ENCODE results near the gene HOMER2.
"Not testable (repeated sequence)": the region's sequence is repeated elsewhere in the genome, so short reads cannot be mapped to it uniquely, and the experiment has no call there.

HOMER2 gene

GRCh38 chr15:82946155-82946701 lies 6.3 kb downstream of the HOMER2 start:
- Histone ChIP-seq H3K4me3 (ENCODE audit: low read length in 2 of 2) (no peak overlapping the region), H3K9ac (ENCODE audit: low read depth in 1 of 2, low read length in 2 of 2) (no peak overlapping the region), H3K36me3 (ENCODE audit: control insufficient read depth in 2 of 2, insufficient read depth in 2 of 2, low read length in 2 of 2) (no peaks in the 10 kb centered on the region), H3K27me3 (ENCODE audit: control insufficient read depth in 2 of 2, insufficient read depth in 2 of 2, low read length in 2 of 2) (peaks cover 8 to 10% of the 10 kb centered on the region in 2 donors), H3K4me1 (ENCODE audit: control insufficient read depth in 2 of 2, insufficient read depth in 2 of 2, low read length in 2 of 2) (no peaks in the 10 kb centered on the region), H3K9me3 (ENCODE audit: control insufficient read depth in 2 of 2, low read length in 2 of 2) (no peaks in the 10 kb centered on the region), H3K27ac (ENCODE audit: low read depth in 2 of 2, low read length in 2 of 2) (no peak overlapping the region)

GRCh38 chr15:82945326-82945725 lies 7.2 kb downstream of the HOMER2 start:
- no peaks in the 10 kb centered on the region for H3K9me3 ChIP-seq (ENCODE audit: control insufficient read depth in 2 of 2, low read length in 2 of 2)
- no peak overlapping the region for H3K9ac ChIP-seq (ENCODE audit: low read depth in 1 of 2, low read length in 2 of 2)
- no peak overlapping the region for H3K4me3 ChIP-seq (ENCODE audit: low read length in 2 of 2)
- H3K4me1 ChIP-seq (ENCODE audit: control insufficient read depth in 2 of 2, insufficient read depth in 2 of 2, low read length in 2 of 2): no peaks in the 10 kb centered on the region
- peaks cover 4 to 5% of the 10 kb centered on the region in 2 donors for H3K27me3 ChIP-seq (ENCODE audit: control insufficient read depth in 2 of 2, insufficient read depth in 2 of 2, low read length in 2 of 2)
- H3K27ac ChIP-seq (ENCODE audit: low read depth in 2 of 2, low read length in 2 of 2): no peak overlapping the region
- no peaks in the 10 kb centered on the region for H3K36me3 ChIP-seq (ENCODE audit: control insufficient read depth in 2 of 2, insufficient read depth in 2 of 2, low read length in 2 of 2)

GRCh38 chr15:82944821-82945220 lies 7.7 kb downstream of the HOMER2 start:
- H3K9ac ChIP-seq (ENCODE audit: low read depth in 1 of 2, low read length in 2 of 2): no peak overlapping the region
- no peaks in the 10 kb centered on the region for H3K36me3 ChIP-seq (ENCODE audit: control insufficient read depth in 2 of 2, insufficient read depth in 2 of 2, low read length in 2 of 2)
- H3K4me3 ChIP-seq (ENCODE audit: low read length in 2 of 2): no peak overlapping the region
- H3K4me1 ChIP-seq (ENCODE audit: control insufficient read depth in 2 of 2, insufficient read depth in 2 of 2, low read length in 2 of 2): no peaks in the 10 kb centered on the region
- H3K9me3 ChIP-seq (ENCODE audit: control insufficient read depth in 2 of 2, low read length in 2 of 2): no peaks in the 10 kb centered on the region
- peaks cover under 1 to 4% of the 10 kb centered on the region in 2 donors for H3K27me3 ChIP-seq (ENCODE audit: control insufficient read depth in 2 of 2, insufficient read depth in 2 of 2, low read length in 2 of 2)
- no peak overlapping the region for H3K27ac ChIP-seq (ENCODE audit: low read depth in 2 of 2, low read length in 2 of 2)

- H3K27me3 ChIP-seq (ENCODE audit: control insufficient read depth in 2 of 2, insufficient read depth in 2 of 2, low read length in 2 of 2): peaks cover 0 to 1% of the 10 kb centered on the region in 2 donors
- H3K4me1 ChIP-seq (ENCODE audit: control insufficient read depth in 2 of 2, insufficient read depth in 2 of 2, low read length in 2 of 2): no peaks in the 10 kb centered on the region
- H3K36me3 ChIP-seq (ENCODE audit: control insufficient read depth in 2 of 2, insufficient read depth in 2 of 2, low read length in 2 of 2): no peaks in the 10 kb centered on the region
- no peaks in the 10 kb centered on the region for H3K9me3 ChIP-seq (ENCODE audit: control insufficient read depth in 2 of 2, low read length in 2 of 2)
- no peak overlapping the region for H3K27ac ChIP-seq (ENCODE audit: low read depth in 2 of 2, low read length in 2 of 2)
- H3K9ac ChIP-seq (ENCODE audit: low read depth in 1 of 2, low read length in 2 of 2): no peak overlapping the region
- H3K4me3 ChIP-seq (ENCODE audit: low read length in 2 of 2): no peak overlapping the region
These were observed 8.5 kb downstream of the HOMER2 start for GRCh38 chr15:82944056-82944455.

- Histone ChIP-seq H3K4me3 (ENCODE audit: low read length in 2 of 2) (no peak overlapping the region), H3K27me3 (ENCODE audit: control insufficient read depth in 2 of 2, insufficient read depth in 2 of 2, low read length in 2 of 2) (no peaks in the 10 kb centered on the region), H3K4me1 (ENCODE audit: control insufficient read depth in 2 of 2, insufficient read depth in 2 of 2, low read length in 2 of 2) (no peaks in the 10 kb centered on the region), H3K27ac (ENCODE audit: low read depth in 2 of 2, low read length in 2 of 2) (no peak overlapping the region), H3K9me3 (ENCODE audit: control insufficient read depth in 2 of 2, low read length in 2 of 2) (no peaks in the 10 kb centered on the region), H3K36me3 (ENCODE audit: control insufficient read depth in 2 of 2, insufficient read depth in 2 of 2, low read length in 2 of 2) (no peaks in the 10 kb centered on the region), H3K9ac (ENCODE audit: low read depth in 1 of 2, low read length in 2 of 2) (no peak overlapping the region)
These were observed 9.3 kb downstream of the HOMER2 start for GRCh38 chr15:82943176-82943575.

GRCh38 chr15:82942691-82943090 lies 9.8 kb downstream of the HOMER2 start:
- Histone ChIP-seq H3K9me3 (ENCODE audit: control insufficient read depth in 2 of 2, low read length in 2 of 2) (no peaks in the 10 kb centered on the region), H3K9ac (ENCODE audit: low read depth in 1 of 2, low read length in 2 of 2) (no peak overlapping the region), H3K36me3 (ENCODE audit: control insufficient read depth in 2 of 2, insufficient read depth in 2 of 2, low read length in 2 of 2) (no peaks in the 10 kb centered on the region), H3K4me3 (ENCODE audit: low read length in 2 of 2) (no peak overlapping the region), H3K27ac (ENCODE audit: low read depth in 2 of 2, low read length in 2 of 2) (no peak overlapping the region), H3K4me1 (ENCODE audit: control insufficient read depth in 2 of 2, insufficient read depth in 2 of 2, low read length in 2 of 2) (no peaks in the 10 kb centered on the region), H3K27me3 (ENCODE audit: control insufficient read depth in 2 of 2, insufficient read depth in 2 of 2, low read length in 2 of 2) (no peaks in the 10 kb centered on the region)

- H3K9ac ChIP-seq (ENCODE audit: low read depth in 1 of 2, low read length in 2 of 2); H3K27me3 ChIP-seq (ENCODE audit: control insufficient read depth in 2 of 2, insufficient read depth in 2 of 2, low read length in 2 of 2); H3K27ac ChIP-seq (ENCODE audit: low read depth in 2 of 2, low read length in 2 of 2); H3K4me3 ChIP-seq (ENCODE audit: low read length in 2 of 2); H3K4me1 ChIP-seq (ENCODE audit: control insufficient read depth in 2 of 2, insufficient read depth in 2 of 2, low read length in 2 of 2); H3K9me3 ChIP-seq (ENCODE audit: control insufficient read depth in 2 of 2, low read length in 2 of 2); H3K36me3 ChIP-seq (ENCODE audit: control insufficient read depth in 2 of 2, insufficient read depth in 2 of 2, low read length in 2 of 2): not testable (repeated sequence)
These were observed 12.8 kb downstream of the HOMER2 start for GRCh38 chr15:82939678-82940077.

- H3K27ac ChIP-seq (ENCODE audit: low read depth in 2 of 2, low read length in 2 of 2): no peak overlapping the region
- no peaks in the 10 kb centered on the region for H3K4me1 ChIP-seq (ENCODE audit: control insufficient read depth in 2 of 2, insufficient read depth in 2 of 2, low read length in 2 of 2)
- H3K9me3 ChIP-seq (ENCODE audit: control insufficient read depth in 2 of 2, low read length in 2 of 2): no peaks in the 10 kb centered on the region
- no peaks in the 10 kb centered on the region for H3K36me3 ChIP-seq (ENCODE audit: control insufficient read depth in 2 of 2, insufficient read depth in 2 of 2, low read length in 2 of 2)
- H3K9ac ChIP-seq (ENCODE audit: low read depth in 1 of 2, low read length in 2 of 2): no peak overlapping the region
- no peak overlapping the region for H3K4me3 ChIP-seq (ENCODE audit: low read length in 2 of 2)
- no peaks in the 10 kb centered on the region for H3K27me3 ChIP-seq (ENCODE audit: control insufficient read depth in 2 of 2, insufficient read depth in 2 of 2, low read length in 2 of 2)
These were observed 14.8 kb downstream of the HOMER2 start for GRCh38 chr15:82937712-82938058.

GRCh38 chr15:82936966-82937711 lies 15.4 kb downstream of the HOMER2 start:
- Histone ChIP-seq H3K9me3 (ENCODE audit: control insufficient read depth in 2 of 2, low read length in 2 of 2) (no peaks in the 10 kb centered on the region), H3K9ac (ENCODE audit: low read depth in 1 of 2, low read length in 2 of 2) (no peak overlapping the region), H3K4me1 (ENCODE audit: control insufficient read depth in 2 of 2, insufficient read depth in 2 of 2, low read length in 2 of 2) (no peaks in the 10 kb centered on the region), H3K36me3 (ENCODE audit: control insufficient read depth in 2 of 2, insufficient read depth in 2 of 2, low read length in 2 of 2) (no peaks in the 10 kb centered on the region), H3K27me3 (ENCODE audit: control insufficient read depth in 2 of 2, insufficient read depth in 2 of 2, low read length in 2 of 2) (no peaks in the 10 kb centered on the region), H3K4me3 (ENCODE audit: low read length in 2 of 2) (no peak overlapping the region), H3K27ac (ENCODE audit: low read depth in 2 of 2, low read length in 2 of 2) (no peak overlapping the region)

- Histone ChIP-seq H3K4me3 (ENCODE audit: low read length in 2 of 2) (no peak overlapping the region), H3K27me3 (ENCODE audit: control insufficient read depth in 2 of 2, insufficient read depth in 2 of 2, low read length in 2 of 2) (no peaks in the 10 kb centered on the region), H3K9ac (ENCODE audit: low read depth in 1 of 2, low read length in 2 of 2) (no peak overlapping the region), H3K9me3 (ENCODE audit: control insufficient read depth in 2 of 2, low read length in 2 of 2) (no peaks in the 10 kb centered on the region), H3K27ac (ENCODE audit: low read depth in 2 of 2, low read length in 2 of 2) (no peak overlapping the region), H3K36me3 (ENCODE audit: control insufficient read depth in 2 of 2, insufficient read depth in 2 of 2, low read length in 2 of 2) (no peaks in the 10 kb centered on the region), H3K4me1 (ENCODE audit: control insufficient read depth in 2 of 2, insufficient read depth in 2 of 2, low read length in 2 of 2) (no peaks in the 10 kb centered on the region)
These were observed 17.1 kb downstream of the HOMER2 start for GRCh38 chr15:82935382-82935781.
